ENCODE data around the gene KREMEN2.

DNA sequence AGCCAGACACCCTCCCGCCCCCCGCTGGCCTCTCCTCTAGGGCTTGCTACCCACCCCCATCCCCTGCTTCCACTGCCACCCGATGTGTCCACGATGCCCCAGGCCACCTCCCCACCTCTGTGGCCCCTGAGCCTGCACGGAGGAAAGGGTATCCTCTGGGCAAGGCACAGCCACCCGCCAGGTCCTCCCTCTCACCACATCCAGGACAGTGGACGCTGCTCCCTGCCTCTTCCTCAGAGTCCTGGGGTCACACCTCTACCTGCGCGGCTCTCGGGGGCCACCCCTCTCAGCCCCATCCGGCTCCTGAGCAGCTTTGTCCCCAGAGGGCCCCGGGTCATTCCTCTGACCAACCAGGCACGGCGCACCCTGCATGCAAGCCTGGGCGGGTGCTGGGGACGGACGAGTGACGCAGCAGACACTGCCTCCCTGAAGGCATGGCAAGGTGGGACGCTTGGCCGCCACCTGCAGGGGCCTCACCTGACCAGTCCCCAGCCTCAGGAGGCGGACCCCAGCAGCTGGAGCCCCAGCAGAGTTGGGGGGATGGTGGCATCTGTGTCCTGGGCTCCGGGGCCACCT is 27.6 kb upstream of the KREMEN2 start:
- TF ChIP-seq CTCF (IDR thresholded peaks at IDR 0.05; ENCODE audit: insufficient read depth, low read depth, low read length) (no peak), EZH2 (IDR thresholded peaks at IDR 0.05; ENCODE audit: insufficient read depth, low read length) (no peak)
